K562 (cell line): ENCODE measurements around the gene EFNB3. TPM values are rescaled to one million over a fixed set of nuclear protein-coding genes. Genes with fewer than 3 reads are reported as not detected.

ENCODE experiments used
- ATAC-seq: fragments of 200-7000 bp; cut with Tn5 transposase; 3 replicates; pipeline ENCODE4 v1.9.1; 2020; ENCODE audit warnings: moderate library complexity
- BruUV-seq: library from RNA; stranded (reverse); fragments of 400-500 nt; replicated peaks from 2 replicates; lab custom pipeline; 2021; lab: Mats Ljungman, UMichigan
- CTCF ChIA-PET: fragments of 300-600 bp; formaldehyde crosslinking; extraction: SDS; loops from one replicate; lab custom pipeline; 2021; ENCODE audit warnings: low intra/inter-chr PET ratio; lab: Yijun Ruan, JAX
- POLR2A ChIA-PET: fragments of 300-600, 350-650 bp; sonication (Branson Sonifier 250); formaldehyde crosslinking; extraction: SDS; loops from one replicate; lab custom pipeline; 2021; ENCODE audit warnings: antibody characterized with exemption, inconsistent platforms; lab: Yijun Ruan, JAX
- DNase-seq, 4 experiments: peaks; one replicate each; pipeline versions ENCODE4 v3.0.0 to v3.0.0-alpha.2; 2011 to 2018; ENCODE audit warnings: low spot score in 3 of 4, mixed read lengths in 3 of 4; ENCODE audit errors: extremely low read depth in 1 of 4
- FAIRE-seq: peaks from 2 replicates; lab custom pipeline; 2011; peaks lifted over from hg19 to GRCh38; lab: Jason Lieb, UNC
- H2AFZ ChIP-seq: 2 replicates; pipeline ENCODE4 v1.6.0; 2011; ENCODE audit warnings: low read depth, low read length, control low read depth, inconsistent platforms
- H3K27ac ChIP-seq: fragments of 200-600 bp; 3 replicates; pipeline ENCODE4 v1.8.0; 2011; ENCODE audit warnings: low read depth, mild to moderate bottlenecking, control low read depth, inconsistent platforms, low read length, moderate library complexity, mixed read lengths; ENCODE audit errors: extremely low read depth
- H3K27me3 ChIP-seq, 2 experiments: fragments of 300-600 bp in 1 of 2; 2 replicates in 1 of 2; 3 replicates in 1 of 2; pipeline versions ENCODE4 v1.6.0 to v1.8.0; 2011; ENCODE audit warnings: inconsistent platforms in 2 of 2, low read length in 2 of 2, mild to moderate bottlenecking in 1 of 2, mixed read lengths in 1 of 2, moderate library complexity in 1 of 2; ENCODE audit not compliant: control insufficient read depth in 2 of 2, insufficient read depth in 2 of 2
- H3K36me3 ChIP-seq: fragments of 300-600 bp; 3 replicates; pipeline ENCODE4 v1.8.0; 2011; ENCODE audit warnings: mild to moderate bottlenecking, low read length, inconsistent platforms; ENCODE audit not compliant: control insufficient read depth, insufficient read depth
- H3K4me1 ChIP-seq, 2 experiments: fragments of 200-600 bp in 1 of 2; replicated peaks in 1 of 2; 2 replicates in 1 of 2; 3 replicates in 1 of 2; pipeline versions ENCODE4 v1.5.1 to v1.8.0; 2011; ENCODE audit warnings: inconsistent platforms in 2 of 2, low read length in 2 of 2, mild to moderate bottlenecking in 1 of 2, mixed read lengths in 1 of 2, moderate library complexity in 1 of 2; ENCODE audit not compliant: control insufficient read depth in 2 of 2, insufficient read depth in 2 of 2
- H3K4me2 ChIP-seq: 2 replicates; pipeline ENCODE4 v1.6.1; 2011; ENCODE audit warnings: low read length, control low read depth, inconsistent platforms, mixed read lengths; ENCODE audit not compliant: insufficient read depth
- H3K4me3 ChIP-seq: fragments of 200-600 bp; sonication (generic), shearing (Covaris generic); 2 replicates; pipeline ENCODE4 v1.5.1; 2016; ENCODE audit warnings: control low read depth, inconsistent platforms
- H3K79me2 ChIP-seq: fragments of 200-600 bp; 3 replicates; pipeline ENCODE4 v1.8.0; 2011; ENCODE audit warnings: low read length, inconsistent platforms; ENCODE audit not compliant: control insufficient read depth, insufficient read depth
- H3K9ac ChIP-seq, 2 experiments: 2 replicates each; pipeline versions ENCODE4 v1.6.0 to v1.6.1; 2011; ENCODE audit warnings: low read depth in 2 of 2, low read length in 2 of 2, control low read depth in 1 of 2, inconsistent platforms in 1 of 2, mild to moderate bottlenecking in 1 of 2, mixed read lengths in 1 of 2; ENCODE audit not compliant: insufficient read depth in 1 of 2
- H3K9me1 ChIP-seq: one replicate; pipeline ENCODE4 v1.6.0; 2011; ENCODE audit warnings: inconsistent platforms, mild to moderate bottlenecking, low read length, moderate library complexity; ENCODE audit not compliant: control insufficient read depth, insufficient read depth
- H3K9me3 ChIP-seq: replicated peaks from 2 replicates; pipeline ENCODE4 v1.5.1; 2011; ENCODE audit warnings: low read depth, low read length, inconsistent platforms; ENCODE audit not compliant: control insufficient read depth, insufficient read depth
- H4K20me1 ChIP-seq: replicated peaks from 2 replicates; pipeline ENCODE4 v1.6.1; 2011; ENCODE audit warnings: low read length, inconsistent platforms, mixed read lengths; ENCODE audit not compliant: control insufficient read depth, insufficient read depth
- BRD4 ChIP-seq: fragments of 200-600 bp; sonication (generic); IDR thresholded peaks from 2 replicates; pipeline ENCODE4 v1.6.1; 2017; ENCODE audit warnings: inconsistent platforms
- CBX2 ChIP-seq: fragments of 200-600 bp; sonication (generic); IDR thresholded peaks from one replicate; pipeline ENCODE4 v1.6.1; 2012; ENCODE audit warnings: mild to moderate bottlenecking, low read length, inconsistent platforms; ENCODE audit not compliant: insufficient read depth, poor library complexity, severe bottlenecking
- HDAC3 ChIP-seq: fragments of 450-650 bp; IDR thresholded peaks from 2 replicates; pipeline ENCODE4 v1.6.1; 2018; ENCODE audit warnings: borderline replicate concordance, mild to moderate bottlenecking, moderate library complexity; ENCODE audit not compliant: partially characterized antibody
- PHF8 ChIP-seq: fragments of 200-600 bp; sonication (generic); IDR thresholded peaks from 2 replicates; pipeline ENCODE4 v1.6.1; 2012; ENCODE audit warnings: mixed run types, mild to moderate bottlenecking, inconsistent platforms, low read length, moderate library complexity, borderline replicate concordance
- SRSF3 ChIP-seq: fragments of 200-400 bp; formaldehyde crosslinking; IDR thresholded peaks from 2 replicates; pipeline ENCODE4 v1.6.1; 2016; ENCODE audit warnings: mild to moderate bottlenecking, low read length, moderate library complexity; ENCODE audit not compliant: insufficient read depth
- WGBS: fragments of 100-300 bp; shearing (Covaris generic); methylation state at CpG from one replicate; pipeline ENCODE4 v1.1.6; 2016; ENCODE audit warnings: low coverage, mixed read lengths; ENCODE audit not compliant: insufficient coverage; ENCODE audit errors: missing lambda C conversion rate; 5-methylcytosine and 5-hydroxymethylcytosine counted together
- in situ Hi-C: fragments of 300-500 bp; cut with MboI; formaldehyde crosslinking; loops from 4 replicates; pipeline ENCODE4 v1.15.0; 2018; ENCODE audit warnings: inconsistent platforms, mixed read lengths
- intact Hi-C: fragments of 100-400 bp; cut with micrococcal nuclease; formaldehyde crosslinking; loops from 2 replicates; pipeline ENCODE4 v1.14.2; 2022
- polyA plus RNA-seq, 8 experiments: library from polyadenylated mRNA; depleted of rRNA in 4 of 8; stranded (reverse) in 5 of 8; unstranded in 3 of 8; fragments of >200 nt; fragmentation: Nextera tagmentation in 2 of 8; fragmentation: Illumina TruSeq in 1 of 8; extraction: Ambion mirVana in 2 of 8; extraction: Trizol in 1 of 8; gene quantifications; 2 replicates each; pipeline versions ENCODE4 v1.2.1 to v1.2.3, GENCODE V29; 2011 to 2014; ENCODE audit warnings: inconsistent platforms in 1 of 8, missing spikeins in 1 of 8
- total RNA-seq, 7 experiments: library from RNA; depleted of rRNA in 6 of 7; stranded (reverse); fragments of >200 nt in 6 of 7; fragmentation: Illumina TruSeq in 2 of 7; extraction: Trizol in 2 of 7; gene quantifications; 2 replicates each; pipeline versions ENCODE4 v1.2.1 to v1.2.3, GENCODE V29; 2011 to 2021; ENCODE audit warnings: low replicate concordance in 1 of 7
- TF ChIP-seq, protein P1 (sequence below): fragments of 200-600 bp; sonication (generic); IDR thresholded peaks from one replicate; pipeline ENCODE4 v1.6.1; 2012; ENCODE audit warnings: mild to moderate bottlenecking, low read depth, low read length, inconsistent platforms
- TF ChIP-seq, protein P2 (sequence below): fragments of 250-450 bp; sonication (Bioruptor Pico); IDR thresholded peaks from 2 replicates; pipeline ENCODE4 v1.5.0; 2021; ENCODE audit warnings: mild to moderate bottlenecking, moderate library complexity

EFNB3 gene
- total and polyA plus RNA-seq, 9 of the 15 experiments (the other 6 are each of a cell fraction or from before 2014, with no cell fraction given): not detected

DNA sequence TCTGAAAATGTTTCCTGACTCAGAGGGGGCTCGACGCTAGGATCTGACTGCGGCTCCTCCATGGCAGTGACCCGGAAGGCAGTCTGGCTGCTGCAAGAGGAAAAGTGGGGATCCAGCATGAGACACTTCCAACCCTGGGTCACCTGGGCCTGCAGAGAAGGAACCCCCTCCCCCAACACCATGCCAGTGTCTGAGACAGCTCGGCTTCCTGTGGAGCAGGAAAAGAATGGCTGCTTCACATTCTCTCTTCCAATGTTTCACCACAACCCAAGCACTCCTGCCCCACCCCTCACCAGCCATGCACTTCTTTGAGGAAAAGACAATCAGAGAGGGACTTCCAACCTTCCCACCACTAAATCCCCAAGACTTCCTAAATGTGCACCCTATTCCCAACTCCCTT, 28.5 kb upstream of the EFNB3 start:
- Histone ChIP-seq H3K4me1 (no peaks in the 10 kb centered on the region; a peak in 1 of 5 replicates), H3K27me3 (no peaks in the 10 kb centered on the region), H2AFZ (no peak overlapping the region), H4K20me1 (no peaks in the 10 kb centered on the region), H3K4me2 (no peak overlapping the region), H3K9me1 (no peaks in the 10 kb centered on the region), H3K27ac (no peak overlapping the region), H3K4me3 (no peak overlapping the region), H3K36me3 (peaks cover 28% of the 10 kb centered on the region), H3K79me2 (no peaks in the 10 kb centered on the region), H3K9ac (no peak overlapping the region), H3K9me3 (peaks cover 3% of the 10 kb centered on the region)
- DNase-seq (no peak), FAIRE-seq (no peak), ATAC-seq (no peak)
- in situ Hi-C loops (no loop called here), intact Hi-C loops (no loop called here)
- 50% methylated on average over 2 of the region's 5 CpGs for WGBS
- CTCF ChIA-PET: no interaction called here
- BruUV-seq: no TSS peak
- POLR2A ChIA-PET: interaction anchor here (3.7 kb wide), 1 partner anchor 10 kb away, joined by 19 read pairs; the partner anchor contains the start of gene TP53
- TF ChIP-seq PHF8 (no peak), BRD4 (no peak), SRSF3 (no peak), HDAC3 (no peak), CBX2 (no peak)
- TF ChIP-seq, protein P1, sequence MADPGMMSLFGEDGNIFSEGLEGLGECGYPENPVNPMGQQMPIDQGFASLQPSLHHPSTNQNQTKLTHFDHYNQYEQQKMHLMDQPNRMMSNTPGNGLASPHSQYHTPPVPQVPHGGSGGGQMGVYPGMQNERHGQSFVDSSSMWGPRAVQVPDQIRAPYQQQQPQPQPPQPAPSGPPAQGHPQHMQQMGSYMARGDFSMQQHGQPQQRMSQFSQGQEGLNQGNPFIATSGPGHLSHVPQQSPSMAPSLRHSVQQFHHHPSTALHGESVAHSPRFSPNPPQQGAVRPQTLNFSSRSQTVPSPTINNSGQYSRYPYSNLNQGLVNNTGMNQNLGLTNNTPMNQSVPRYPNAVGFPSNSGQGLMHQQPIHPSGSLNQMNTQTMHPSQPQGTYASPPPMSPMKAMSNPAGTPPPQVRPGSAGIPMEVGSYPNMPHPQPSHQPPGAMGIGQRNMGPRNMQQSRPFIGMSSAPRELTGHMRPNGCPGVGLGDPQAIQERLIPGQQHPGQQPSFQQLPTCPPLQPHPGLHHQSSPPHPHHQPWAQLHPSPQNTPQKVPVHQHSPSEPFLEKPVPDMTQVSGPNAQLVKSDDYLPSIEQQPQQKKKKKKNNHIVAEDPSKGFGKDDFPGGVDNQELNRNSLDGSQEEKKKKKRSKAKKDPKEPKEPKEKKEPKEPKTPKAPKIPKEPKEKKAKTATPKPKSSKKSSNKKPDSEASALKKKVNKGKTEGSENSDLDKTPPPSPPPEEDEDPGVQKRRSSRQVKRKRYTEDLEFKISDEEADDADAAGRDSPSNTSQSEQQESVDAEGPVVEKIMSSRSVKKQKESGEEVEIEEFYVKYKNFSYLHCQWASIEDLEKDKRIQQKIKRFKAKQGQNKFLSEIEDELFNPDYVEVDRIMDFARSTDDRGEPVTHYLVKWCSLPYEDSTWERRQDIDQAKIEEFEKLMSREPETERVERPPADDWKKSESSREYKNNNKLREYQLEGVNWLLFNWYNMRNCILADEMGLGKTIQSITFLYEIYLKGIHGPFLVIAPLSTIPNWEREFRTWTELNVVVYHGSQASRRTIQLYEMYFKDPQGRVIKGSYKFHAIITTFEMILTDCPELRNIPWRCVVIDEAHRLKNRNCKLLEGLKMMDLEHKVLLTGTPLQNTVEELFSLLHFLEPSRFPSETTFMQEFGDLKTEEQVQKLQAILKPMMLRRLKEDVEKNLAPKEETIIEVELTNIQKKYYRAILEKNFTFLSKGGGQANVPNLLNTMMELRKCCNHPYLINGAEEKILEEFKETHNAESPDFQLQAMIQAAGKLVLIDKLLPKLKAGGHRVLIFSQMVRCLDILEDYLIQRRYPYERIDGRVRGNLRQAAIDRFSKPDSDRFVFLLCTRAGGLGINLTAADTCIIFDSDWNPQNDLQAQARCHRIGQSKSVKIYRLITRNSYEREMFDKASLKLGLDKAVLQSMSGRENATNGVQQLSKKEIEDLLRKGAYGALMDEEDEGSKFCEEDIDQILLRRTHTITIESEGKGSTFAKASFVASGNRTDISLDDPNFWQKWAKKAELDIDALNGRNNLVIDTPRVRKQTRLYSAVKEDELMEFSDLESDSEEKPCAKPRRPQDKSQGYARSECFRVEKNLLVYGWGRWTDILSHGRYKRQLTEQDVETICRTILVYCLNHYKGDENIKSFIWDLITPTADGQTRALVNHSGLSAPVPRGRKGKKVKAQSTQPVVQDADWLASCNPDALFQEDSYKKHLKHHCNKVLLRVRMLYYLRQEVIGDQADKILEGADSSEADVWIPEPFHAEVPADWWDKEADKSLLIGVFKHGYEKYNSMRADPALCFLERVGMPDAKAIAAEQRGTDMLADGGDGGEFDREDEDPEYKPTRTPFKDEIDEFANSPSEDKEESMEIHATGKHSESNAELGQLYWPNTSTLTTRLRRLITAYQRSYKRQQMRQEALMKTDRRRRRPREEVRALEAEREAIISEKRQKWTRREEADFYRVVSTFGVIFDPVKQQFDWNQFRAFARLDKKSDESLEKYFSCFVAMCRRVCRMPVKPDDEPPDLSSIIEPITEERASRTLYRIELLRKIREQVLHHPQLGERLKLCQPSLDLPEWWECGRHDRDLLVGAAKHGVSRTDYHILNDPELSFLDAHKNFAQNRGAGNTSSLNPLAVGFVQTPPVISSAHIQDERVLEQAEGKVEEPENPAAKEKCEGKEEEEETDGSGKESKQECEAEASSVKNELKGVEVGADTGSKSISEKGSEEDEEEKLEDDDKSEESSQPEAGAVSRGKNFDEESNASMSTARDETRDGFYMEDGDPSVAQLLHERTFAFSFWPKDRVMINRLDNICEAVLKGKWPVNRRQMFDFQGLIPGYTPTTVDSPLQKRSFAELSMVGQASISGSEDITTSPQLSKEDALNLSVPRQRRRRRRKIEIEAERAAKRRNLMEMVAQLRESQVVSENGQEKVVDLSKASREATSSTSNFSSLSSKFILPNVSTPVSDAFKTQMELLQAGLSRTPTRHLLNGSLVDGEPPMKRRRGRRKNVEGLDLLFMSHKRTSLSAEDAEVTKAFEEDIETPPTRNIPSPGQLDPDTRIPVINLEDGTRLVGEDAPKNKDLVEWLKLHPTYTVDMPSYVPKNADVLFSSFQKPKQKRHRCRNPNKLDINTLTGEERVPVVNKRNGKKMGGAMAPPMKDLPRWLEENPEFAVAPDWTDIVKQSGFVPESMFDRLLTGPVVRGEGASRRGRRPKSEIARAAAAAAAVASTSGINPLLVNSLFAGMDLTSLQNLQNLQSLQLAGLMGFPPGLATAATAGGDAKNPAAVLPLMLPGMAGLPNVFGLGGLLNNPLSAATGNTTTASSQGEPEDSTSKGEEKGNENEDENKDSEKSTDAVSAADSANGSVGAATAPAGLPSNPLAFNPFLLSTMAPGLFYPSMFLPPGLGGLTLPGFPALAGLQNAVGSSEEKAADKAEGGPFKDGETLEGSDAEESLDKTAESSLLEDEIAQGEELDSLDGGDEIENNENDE: no peak
- TF ChIP-seq, protein P2, sequence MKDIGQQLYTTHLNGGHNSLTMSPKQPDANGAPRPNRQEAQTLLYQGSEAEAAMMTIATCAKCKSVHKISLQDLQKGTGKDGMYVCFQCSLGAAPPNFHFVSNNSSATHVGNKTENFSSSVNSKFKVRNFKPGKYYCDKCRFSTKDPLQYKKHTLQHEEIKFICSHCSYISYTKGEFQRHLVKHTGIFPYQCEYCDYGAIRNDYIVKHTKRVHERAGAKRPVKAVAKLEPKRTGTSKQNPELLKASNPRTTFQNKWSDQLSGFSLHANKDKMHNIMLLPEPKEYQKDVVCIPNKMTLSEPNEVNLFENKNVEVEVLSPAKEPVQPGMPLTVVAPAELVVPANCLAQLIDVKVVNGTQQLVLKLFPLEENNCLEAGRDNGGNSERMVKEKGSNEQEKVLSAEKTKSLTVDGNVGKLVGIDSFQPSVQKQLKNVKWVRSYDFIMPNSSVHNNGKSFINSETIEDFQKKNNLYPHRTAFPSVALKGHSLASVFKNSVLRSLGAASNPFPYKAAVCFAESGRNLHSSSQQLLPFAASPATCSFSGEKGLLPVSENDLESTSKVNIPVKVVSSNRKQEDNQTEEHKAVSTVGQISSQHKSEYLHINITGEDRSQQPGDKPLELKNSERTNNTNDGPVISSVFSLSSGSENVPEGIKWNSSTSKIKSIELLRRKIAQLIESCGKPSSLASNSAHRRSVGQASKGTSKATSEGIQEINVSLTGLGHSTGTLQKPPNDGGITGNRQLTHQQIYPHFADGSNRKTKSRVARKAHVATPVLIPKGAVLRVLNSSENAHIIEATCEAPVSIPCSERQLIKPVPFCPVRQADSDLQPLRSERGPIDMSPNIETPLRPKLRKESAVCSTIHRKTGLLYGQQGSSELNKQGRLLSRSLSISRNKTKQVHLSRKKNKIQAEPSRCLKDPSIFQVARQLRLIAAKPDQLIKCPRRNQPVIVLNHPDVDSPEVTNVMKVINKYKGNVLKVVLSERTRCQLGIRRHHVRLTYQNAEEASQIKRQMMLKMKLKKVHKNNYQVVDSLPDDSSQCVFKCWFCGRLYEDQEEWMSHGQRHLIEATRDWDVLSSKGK (CRISPR knock-in tag): no peak
